ENCODE data around the gene KCNQ1OT1. TPM values are rescaled to one million over a fixed set of nuclear protein-coding genes. Genes with fewer than 3 reads are reported as not detected.

Gene KCNQ1OT1
- total and polyA plus RNA-seq, 7 donors = 0.01 to 0.56 (median 0.30) TPM

GRCh38 chr11:2630679-2631078 lies 69.1 kb downstream of the KCNQ1OT1 start:
- H3K4me3 ChIP-seq = no peak overlapping the region
- intact Hi-C loops (cut with DNase I) = no loop called here
- ATAC-seq (no peak), DNase-seq (no peak)
- H3K4me1 ChIP-seq = no peaks in the 10 kb centered on the region
- 86 to 92% (median 90%) methylated on average over 1 of the region's 1 CpG for whole genome bisulfite sequencing, 3 donors
- TF ChIP-seq CTCF (IDR thresholded peaks at IDR 0.05) = no peak
- no peak overlapping the region for H3K27ac ChIP-seq
- H3K9me3 ChIP-seq = peaks cover 43% of the 10 kb centered on the region
- no peaks in the 10 kb centered on the region for H3K27me3 ChIP-seq (ENCODE audit: insufficient read depth in 3 of 3, low read length in 2 of 3)
- H3K36me3 ChIP-seq (ENCODE audit: insufficient read depth in 1 of 2, low read depth in 1 of 2) = no peaks in the 10 kb centered on the region

GRCh38 chr11:2625183-2625582 lies 74.6 kb downstream of the KCNQ1OT1 start:
- no peak for ATAC-seq
- WGBS, 3 donors = 59 to 63% (median 61%) methylated on average over 3 of the region's 3 CpGs
- DNase-seq = no peak

GRCh38 chr11:2621894-2622293 lies 77.9 kb downstream of the KCNQ1OT1 start:
- H3K4me1 ChIP-seq = no peaks in the 10 kb centered on the region
- no peak overlapping the region for H3K27ac ChIP-seq
- ATAC-seq = no peak
- H3K36me3 ChIP-seq (ENCODE audit: insufficient read depth in 1 of 2, low read depth in 1 of 2) = no peaks in the 10 kb centered on the region
- no peaks in the 10 kb centered on the region for H3K9me3 ChIP-seq
- DNase-seq = no peak
- intact Hi-C loops (cut with DNase I) = no loop called here
- no peak for TF ChIP-seq CTCF (IDR thresholded peaks at IDR 0.05)
- WGBS, 3 donors = 24 to 29% (median 28%) methylated on average over 3 of the region's 3 CpGs
- H3K4me3 ChIP-seq = no peak overlapping the region
- no peaks in the 10 kb centered on the region for H3K27me3 ChIP-seq (ENCODE audit: insufficient read depth in 3 of 3, low read length in 2 of 3)

More at GRCh38 chr11:2625183-2625582, 74.6 kb downstream of the KCNQ1OT1 start:
- no peak overlapping the region for H3K4me3 ChIP-seq
- intact Hi-C loops (cut with DNase I) = no loop called here
- no peaks in the 10 kb centered on the region for H3K4me1 ChIP-seq
- H3K36me3 ChIP-seq (ENCODE audit: insufficient read depth in 1 of 2, low read depth in 1 of 2) = no peaks in the 10 kb centered on the region
- TF ChIP-seq CTCF (IDR thresholded peaks at IDR 0.05) = no peak
- peaks cover 4% of the 10 kb centered on the region for H3K9me3 ChIP-seq
- no peak overlapping the region for H3K27ac ChIP-seq
- no peaks in the 10 kb centered on the region for H3K27me3 ChIP-seq (ENCODE audit: insufficient read depth in 3 of 3, low read length in 2 of 3)

- DNase-seq = no peak
- no peak overlapping the region for H3K4me3 ChIP-seq
- no peak overlapping the region for H3K27ac ChIP-seq
- H3K4me1 ChIP-seq = no peaks in the 10 kb centered on the region
- 79 to 82% (median 80%) methylated on average over 4 of the region's 4 CpGs for WGBS, 3 donors
- intact Hi-C loops (cut with DNase I) = no loop called here
- no peaks in the 10 kb centered on the region for H3K36me3 ChIP-seq (ENCODE audit: insufficient read depth in 1 of 2, low read depth in 1 of 2)
- TF ChIP-seq CTCF (IDR thresholded peaks at IDR 0.05) = no peak
- H3K27me3 ChIP-seq (ENCODE audit: insufficient read depth in 3 of 3, low read length in 2 of 3) = no peaks in the 10 kb centered on the region
- peaks cover 7% of the 10 kb centered on the region for H3K9me3 ChIP-seq
- no peak for ATAC-seq
Observed at GRCh38 chr11:2612884-2613571, 86.8 kb downstream of the KCNQ1OT1 start.

- Histone ChIP-seq H3K27me3 (ENCODE audit: insufficient read depth in 3 of 3, low read length in 2 of 3) (peaks cover 0 to 4% (median 0%) of the 10 kb centered on the region in 3 donors), H3K4me3 (no peak overlapping the region), H3K9me3 (peaks cover 7% of the 10 kb centered on the region), H3K4me1 (no peaks in the 10 kb centered on the region), H3K36me3 (ENCODE audit: insufficient read depth in 1 of 2, low read depth in 1 of 2) (no peaks in the 10 kb centered on the region), H3K27ac (no peak overlapping the region)
- WGBS, 3 donors = 86 to 95% (median 90%) methylated on average over 2 of the region's 2 CpGs
- ATAC-seq (no peak), DNase-seq (no peak)
- intact Hi-C loops (cut with DNase I) = no loop called here
- TF ChIP-seq CTCF (IDR thresholded peaks at IDR 0.05) = no peak
Observed at GRCh38 chr11:2609345-2609744, 90.4 kb downstream of the KCNQ1OT1 start.

All from psoas muscle (tissue), 8 donors.